ENCODE results near the gene ZNF541. TPM values are rescaled to one million over a fixed set of nuclear protein-coding genes. Genes with fewer than 3 reads are reported as not detected.
A peak's percentile ranks its signal among the peaks of the same experiment; 100 is the strongest.

ZNF541 gene
- total RNA-seq, 6 experiments from 2014 or later, result 0.26 TPM; not detected in 5

DNA sequence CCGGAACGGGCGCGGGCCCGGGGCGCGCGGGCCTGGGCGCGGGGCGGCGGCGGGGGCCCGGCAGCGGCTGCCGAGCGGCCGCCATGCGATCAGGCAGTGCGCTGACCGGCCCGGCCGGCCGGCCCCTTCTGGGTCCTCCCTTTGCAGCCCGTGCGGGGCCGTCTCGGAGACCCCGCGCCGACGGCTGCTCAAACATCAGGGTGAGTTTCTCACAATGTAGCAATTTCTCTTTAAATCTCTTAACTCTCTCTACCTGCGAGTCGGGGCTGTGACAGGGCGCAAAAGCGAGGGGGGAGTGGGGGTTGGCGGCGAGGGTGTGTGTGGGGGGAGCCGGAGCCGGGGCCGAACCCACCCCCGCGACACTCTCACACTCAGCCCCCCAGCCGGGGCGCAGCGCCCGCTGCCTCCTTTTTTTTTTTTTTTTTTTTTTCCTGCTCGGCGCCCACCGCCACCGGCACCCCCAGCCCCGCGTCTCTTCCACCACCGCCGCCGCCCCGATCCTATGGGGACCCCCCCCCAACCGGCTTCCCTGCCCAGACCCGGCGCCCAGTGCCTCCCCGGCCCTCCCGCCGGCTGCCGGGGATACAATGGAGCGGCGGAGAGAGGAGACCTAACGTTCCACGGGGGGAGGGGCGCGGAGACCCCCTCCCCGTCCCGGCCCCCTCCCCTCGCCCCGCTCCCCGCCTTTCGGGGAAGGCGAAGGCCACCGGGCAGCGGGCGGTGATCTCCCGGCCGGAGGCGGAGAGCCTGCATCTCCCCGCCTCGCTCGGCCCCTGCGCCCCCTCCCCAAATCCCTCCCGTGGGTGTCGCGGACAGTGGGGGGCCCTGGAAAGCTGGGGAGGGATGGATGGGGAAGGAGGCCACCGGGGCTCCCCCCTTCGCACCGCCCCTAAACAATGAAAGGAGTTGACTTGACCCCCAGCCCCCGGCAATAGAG is 36.3 kb upstream of the ZNF541 start, which contains the start of gene BICRA:
BICRA (plus strand) TSS at position 166 of the 937 bp plus-strand sequence. CDS start 64,441 bp downstream, outside the sequence.
- Mint-ChIP-seq H3K4me3 (peak within 1 kb of the TSS; percentile 92), H3K4me1 (ENCODE audit: low read depth) (peaks cover 40% of the 10 kb centered on the region), H3K27ac (peak within 1 kb of the TSS; percentile 92), H3K9me3 (no peaks in the 10 kb centered on the region), H3K27me3 (ENCODE audit: insufficient read depth) (no peaks in the 10 kb centered on the region), H3K36me3 (ENCODE audit: low read depth) (peaks cover 10% of the 10 kb centered on the region; the same call in 1 of the 2 replicates)
- DNase-seq, result peak; percentile 63
- TF ChIP-seq, protein P1, sequence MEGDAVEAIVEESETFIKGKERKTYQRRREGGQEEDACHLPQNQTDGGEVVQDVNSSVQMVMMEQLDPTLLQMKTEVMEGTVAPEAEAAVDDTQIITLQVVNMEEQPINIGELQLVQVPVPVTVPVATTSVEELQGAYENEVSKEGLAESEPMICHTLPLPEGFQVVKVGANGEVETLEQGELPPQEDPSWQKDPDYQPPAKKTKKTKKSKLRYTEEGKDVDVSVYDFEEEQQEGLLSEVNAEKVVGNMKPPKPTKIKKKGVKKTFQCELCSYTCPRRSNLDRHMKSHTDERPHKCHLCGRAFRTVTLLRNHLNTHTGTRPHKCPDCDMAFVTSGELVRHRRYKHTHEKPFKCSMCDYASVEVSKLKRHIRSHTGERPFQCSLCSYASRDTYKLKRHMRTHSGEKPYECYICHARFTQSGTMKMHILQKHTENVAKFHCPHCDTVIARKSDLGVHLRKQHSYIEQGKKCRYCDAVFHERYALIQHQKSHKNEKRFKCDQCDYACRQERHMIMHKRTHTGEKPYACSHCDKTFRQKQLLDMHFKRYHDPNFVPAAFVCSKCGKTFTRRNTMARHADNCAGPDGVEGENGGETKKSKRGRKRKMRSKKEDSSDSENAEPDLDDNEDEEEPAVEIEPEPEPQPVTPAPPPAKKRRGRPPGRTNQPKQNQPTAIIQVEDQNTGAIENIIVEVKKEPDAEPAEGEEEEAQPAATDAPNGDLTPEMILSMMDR (IDR thresholded peaks at IDR 0.05), result no peak

DNA sequence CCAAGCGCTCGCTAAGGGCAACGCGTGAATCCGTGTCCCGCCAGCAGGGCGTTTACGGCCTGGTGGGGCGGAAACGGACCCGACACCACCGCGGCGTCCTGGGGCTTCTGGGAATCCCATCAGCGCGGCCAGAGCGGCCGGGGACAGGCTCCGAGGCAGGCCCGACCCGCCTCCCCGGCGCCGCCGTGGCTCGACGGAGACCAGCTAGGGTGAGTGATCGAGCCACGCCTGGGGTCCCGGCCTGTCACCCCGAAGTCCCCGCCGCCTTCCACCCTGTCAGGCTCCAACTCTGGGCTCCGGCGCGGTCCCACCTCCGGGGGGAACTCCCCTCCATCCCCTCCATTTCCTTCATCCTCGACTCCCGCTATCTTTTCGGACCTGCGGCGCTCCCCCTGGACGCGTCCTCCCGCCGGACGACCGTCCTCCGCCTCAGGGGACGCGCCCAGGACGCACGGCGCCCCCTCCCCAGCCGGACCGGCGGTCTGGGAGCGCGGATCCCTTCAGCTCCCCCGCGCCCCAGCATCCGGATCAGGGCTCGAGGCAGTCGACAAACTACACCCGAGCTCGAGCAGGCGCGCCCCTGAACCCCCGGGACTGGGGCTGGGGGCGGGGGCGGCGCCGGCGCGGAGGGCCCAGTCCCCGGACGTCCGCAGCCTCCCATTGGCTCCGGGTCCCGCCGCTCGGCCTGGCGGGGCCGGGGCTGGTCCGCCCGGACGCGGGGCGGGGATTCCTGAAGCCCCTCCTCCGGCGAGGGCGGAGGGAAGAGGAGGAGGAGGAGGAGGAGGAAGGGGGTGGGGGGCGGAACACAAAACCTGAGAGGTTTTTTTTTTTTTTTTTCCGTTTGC is 35.3 kb upstream of the ZNF541 start:
- Mint-ChIP-seq H3K9me3 (no peaks in the 10 kb centered on the region), H3K4me1 (ENCODE audit: low read depth) (peaks cover 31% of the 10 kb centered on the region), H3K27me3 (ENCODE audit: insufficient read depth) (no peaks in the 10 kb centered on the region), H3K27ac (peak overlapping the region; percentile 82), H3K36me3 (ENCODE audit: low read depth) (peaks cover 10% of the 10 kb centered on the region; the same call in 1 of the 2 replicates), H3K4me3 (peak overlapping the region; percentile 91)
- DNase-seq, result peak; percentile 87
- TF ChIP-seq, protein P1 (IDR thresholded peaks at IDR 0.05), result peak; percentile 64

DNA sequence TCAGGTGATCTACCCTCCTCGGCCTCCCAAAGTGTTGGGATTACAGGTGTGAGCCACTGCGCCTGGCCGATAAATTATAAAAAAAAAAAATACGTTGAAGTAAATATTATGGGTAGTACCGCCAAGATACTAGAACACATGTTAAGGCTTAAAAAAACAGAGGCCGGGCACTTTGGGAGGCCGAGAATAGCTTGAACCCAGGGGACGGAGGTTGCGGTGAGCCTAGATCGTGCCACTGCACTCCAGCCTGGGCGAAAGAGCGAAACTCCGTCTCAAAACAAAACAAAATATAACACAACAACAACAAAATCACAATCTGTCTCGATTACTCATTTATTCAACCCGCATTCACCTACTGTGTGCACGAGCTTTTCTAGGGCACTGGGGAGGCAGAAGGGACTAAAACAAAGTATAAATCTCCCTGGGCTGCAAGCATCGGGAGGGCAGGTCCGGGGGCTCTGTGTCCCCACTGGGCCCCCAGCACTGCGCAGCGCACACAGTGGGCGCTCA is 34.7 kb upstream of the ZNF541 start:
- peaks cover 10% of the 10 kb centered on the region; the same call in 1 of the 2 replicates for H3K36me3 Mint-ChIP-seq (ENCODE audit: low read depth)
- DNase-seq, result no peak
- peak overlapping the region; percentile 82 for H3K27ac Mint-ChIP-seq
- no peaks in the 10 kb centered on the region for H3K27me3 Mint-ChIP-seq (ENCODE audit: insufficient read depth)
- H3K4me3 Mint-ChIP-seq, result peak overlapping the region; percentile 91
- H3K9me3 Mint-ChIP-seq, result no peaks in the 10 kb centered on the region
- TF ChIP-seq, protein P1 (IDR thresholded peaks at IDR 0.05), result no peak
- peaks cover 24% of the 10 kb centered on the region for H3K4me1 Mint-ChIP-seq (ENCODE audit: low read depth)

DNA sequence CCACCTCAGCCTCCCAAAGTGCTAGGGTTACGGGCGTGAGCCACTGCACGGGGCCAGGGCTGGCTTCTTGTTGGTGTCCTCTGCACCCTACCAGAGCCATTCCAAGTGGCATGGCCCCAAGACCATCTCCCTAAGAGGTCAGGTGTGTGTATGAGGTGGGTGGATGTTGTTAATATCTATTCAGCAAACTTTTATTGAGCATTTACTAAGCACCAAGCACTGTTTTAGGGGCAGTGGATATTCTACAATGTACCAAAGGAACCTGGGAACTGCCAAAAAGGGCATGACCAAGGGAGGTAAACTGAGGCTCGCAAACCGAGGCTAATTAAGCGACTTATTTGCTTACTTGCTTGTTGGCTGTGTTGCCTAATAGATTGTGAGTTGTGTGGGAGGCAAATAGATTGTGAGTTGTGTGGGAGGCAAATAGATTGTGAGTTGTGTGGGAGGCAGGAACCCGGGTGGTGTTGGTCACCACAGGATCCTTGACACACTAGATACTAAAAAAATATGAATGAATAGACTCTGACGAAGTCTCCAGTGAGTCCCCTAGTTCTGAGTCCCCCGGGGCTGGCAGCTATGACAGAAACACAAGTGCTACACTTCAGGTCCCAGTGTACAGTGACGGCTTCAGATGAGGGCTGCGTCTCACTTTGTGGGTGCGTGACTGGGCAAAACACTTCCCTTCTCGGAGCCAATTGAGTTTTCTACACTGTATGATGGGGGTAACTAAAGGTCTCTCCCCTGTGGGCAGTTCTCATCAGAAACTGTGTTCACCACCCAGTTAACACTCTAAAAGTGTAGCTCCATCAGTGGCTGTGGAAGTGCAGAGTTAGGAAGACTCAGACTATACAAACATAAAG is 31.0 kb upstream of the ZNF541 start:
- Mint-ChIP-seq H3K27ac (no peak overlapping the region; the same call in 1 of the 2 replicates), H3K27me3 (ENCODE audit: insufficient read depth) (no peaks in the 10 kb centered on the region), H3K36me3 (ENCODE audit: low read depth) (peaks cover 13% of the 10 kb centered on the region; the same call in 1 of the 2 replicates), H3K4me3 (no peak overlapping the region), H3K9me3 (no peaks in the 10 kb centered on the region), H3K4me1 (ENCODE audit: low read depth) (peaks cover 18% of the 10 kb centered on the region)
- no peak for DNase-seq
- TF ChIP-seq, protein P1 (IDR thresholded peaks at IDR 0.05), result no peak

All from HFFc6 (cell line).